Mammary epithelial cell (primary cell): ENCODE data around the gene GAB1.

Source experiments
- EZH2 ChIP-seq: IDR thresholded peaks from 2 replicates; pipeline ENCODE4 v1.6.1; 2012; ENCODE audit warnings: low read length, inconsistent platforms, borderline replicate concordance
- TF ChIP-seq, protein P1 (sequence below), 2 donors: IDR thresholded peaks in 1 of 2; conservative IDR thresholded peaks in 1 of 2; 2 replicates each; pipeline ENCODE4 v1.5.1; 2011 to 2012; ENCODE audit warnings: inconsistent platforms in 2 of 2, low read length in 2 of 2, mild to moderate bottlenecking in 2 of 2, control low read depth in 1 of 2, low read depth in 1 of 2; ENCODE audit not compliant: insufficient read depth in 1 of 2; ENCODE audit errors: extremely low read depth in 1 of 2

- TF ChIP-seq, protein P1, sequence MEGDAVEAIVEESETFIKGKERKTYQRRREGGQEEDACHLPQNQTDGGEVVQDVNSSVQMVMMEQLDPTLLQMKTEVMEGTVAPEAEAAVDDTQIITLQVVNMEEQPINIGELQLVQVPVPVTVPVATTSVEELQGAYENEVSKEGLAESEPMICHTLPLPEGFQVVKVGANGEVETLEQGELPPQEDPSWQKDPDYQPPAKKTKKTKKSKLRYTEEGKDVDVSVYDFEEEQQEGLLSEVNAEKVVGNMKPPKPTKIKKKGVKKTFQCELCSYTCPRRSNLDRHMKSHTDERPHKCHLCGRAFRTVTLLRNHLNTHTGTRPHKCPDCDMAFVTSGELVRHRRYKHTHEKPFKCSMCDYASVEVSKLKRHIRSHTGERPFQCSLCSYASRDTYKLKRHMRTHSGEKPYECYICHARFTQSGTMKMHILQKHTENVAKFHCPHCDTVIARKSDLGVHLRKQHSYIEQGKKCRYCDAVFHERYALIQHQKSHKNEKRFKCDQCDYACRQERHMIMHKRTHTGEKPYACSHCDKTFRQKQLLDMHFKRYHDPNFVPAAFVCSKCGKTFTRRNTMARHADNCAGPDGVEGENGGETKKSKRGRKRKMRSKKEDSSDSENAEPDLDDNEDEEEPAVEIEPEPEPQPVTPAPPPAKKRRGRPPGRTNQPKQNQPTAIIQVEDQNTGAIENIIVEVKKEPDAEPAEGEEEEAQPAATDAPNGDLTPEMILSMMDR (conservative IDR thresholded peaks at IDR 0.05 in 1 of 2, IDR thresholded peaks at IDR 0.05 in 1 of 2; ENCODE audit: extremely low read depth in 1 of 2, insufficient read depth in 1 of 2, low read depth in 1 of 2, low read length in 2 of 2) = no peak
- TF ChIP-seq EZH2 = no peak
Measured at GRCh38 chr4:143437937-143438336, 101.3 kb downstream of the GAB1 start.
